HCEC 1CT (cell line): Measurements from ENCODE around the gene MYH10.
"Not testable (repeated sequence)": the region's sequence is repeated elsewhere in the genome, so short reads cannot be mapped to it uniquely, and the experiment has no call there.

Experiments used
- DNase-seq: peaks from one replicate; pipeline ENCODE4 v3.0.0-alpha.2; 2017

The MYH10 gene

DNA sequence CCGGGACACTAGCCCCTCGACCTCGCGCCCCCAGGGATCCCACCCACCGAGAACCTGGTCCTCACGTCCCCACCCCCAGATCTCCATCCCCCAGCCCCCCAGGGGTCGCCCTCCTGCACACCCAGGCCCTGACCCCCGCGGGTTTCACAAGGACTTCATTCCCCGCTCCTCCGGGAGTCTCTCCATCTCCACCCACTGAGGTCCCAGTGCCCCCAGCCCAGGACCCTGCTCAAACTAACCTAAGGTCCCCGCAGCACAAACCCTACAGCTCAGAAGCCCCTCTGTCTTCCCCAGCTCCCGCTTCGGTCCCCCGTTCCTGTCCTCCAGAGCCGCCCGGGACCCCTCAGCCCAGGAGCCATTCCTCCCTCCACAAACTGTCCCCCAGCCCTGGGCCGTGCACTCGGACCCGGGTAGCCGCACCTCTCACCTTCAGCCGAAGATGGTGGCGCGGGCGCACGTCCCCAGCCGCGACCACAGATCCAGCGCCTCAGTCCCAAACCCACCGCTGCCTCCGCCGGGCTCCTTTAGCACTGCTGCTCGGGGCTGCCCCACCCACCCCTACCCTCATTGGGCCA is at the start of gene MYH10:
Gene MYH10 (minus strand): TSS at position 499 of the 575 bp plus-strand sequence. CDS start 7,479 bp downstream, outside the sequence.
- no peak for DNase-seq

DNA sequence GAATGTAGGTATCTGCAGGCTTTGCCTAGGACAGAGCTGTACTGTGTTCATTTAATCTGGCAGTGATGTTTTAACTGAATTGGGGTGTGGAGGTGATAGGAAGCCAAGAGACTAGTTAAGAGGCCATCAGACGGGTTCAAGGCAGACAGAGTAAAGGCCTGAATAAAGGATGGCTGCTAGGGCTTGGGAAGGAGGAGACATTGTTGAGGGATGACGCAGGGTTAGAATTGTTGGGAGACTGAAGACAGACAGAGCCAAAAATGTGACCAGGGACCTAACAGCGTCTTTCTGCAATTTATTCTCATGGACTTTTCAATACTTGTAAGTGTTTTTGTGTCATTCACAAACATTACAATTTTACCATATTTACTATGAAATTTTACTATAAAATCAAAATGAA is 48.6 kb upstream of the MYH10 start:
- DNase-seq = no peak

DNA sequence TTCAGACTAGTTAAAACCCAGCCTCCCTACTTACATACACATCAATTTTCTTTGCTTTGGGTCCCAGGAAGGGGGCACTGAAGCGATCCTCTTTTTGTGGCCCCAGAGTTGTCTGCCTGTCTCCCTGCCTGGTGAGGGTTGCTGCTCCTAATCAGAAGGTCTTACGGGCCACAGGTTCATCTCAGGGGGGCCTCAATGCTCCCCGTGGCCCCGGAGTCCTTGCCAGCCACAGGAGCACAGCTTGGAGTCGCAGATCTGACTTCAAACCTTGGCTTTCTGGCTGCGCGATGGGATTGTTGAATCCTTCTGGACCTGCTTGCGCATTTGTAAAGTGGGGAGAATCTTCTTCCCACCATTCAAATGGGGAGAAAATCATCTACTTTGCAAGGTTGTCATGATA is 44.8 kb upstream of the MYH10 start:
- no peak for DNase-seq

DNA sequence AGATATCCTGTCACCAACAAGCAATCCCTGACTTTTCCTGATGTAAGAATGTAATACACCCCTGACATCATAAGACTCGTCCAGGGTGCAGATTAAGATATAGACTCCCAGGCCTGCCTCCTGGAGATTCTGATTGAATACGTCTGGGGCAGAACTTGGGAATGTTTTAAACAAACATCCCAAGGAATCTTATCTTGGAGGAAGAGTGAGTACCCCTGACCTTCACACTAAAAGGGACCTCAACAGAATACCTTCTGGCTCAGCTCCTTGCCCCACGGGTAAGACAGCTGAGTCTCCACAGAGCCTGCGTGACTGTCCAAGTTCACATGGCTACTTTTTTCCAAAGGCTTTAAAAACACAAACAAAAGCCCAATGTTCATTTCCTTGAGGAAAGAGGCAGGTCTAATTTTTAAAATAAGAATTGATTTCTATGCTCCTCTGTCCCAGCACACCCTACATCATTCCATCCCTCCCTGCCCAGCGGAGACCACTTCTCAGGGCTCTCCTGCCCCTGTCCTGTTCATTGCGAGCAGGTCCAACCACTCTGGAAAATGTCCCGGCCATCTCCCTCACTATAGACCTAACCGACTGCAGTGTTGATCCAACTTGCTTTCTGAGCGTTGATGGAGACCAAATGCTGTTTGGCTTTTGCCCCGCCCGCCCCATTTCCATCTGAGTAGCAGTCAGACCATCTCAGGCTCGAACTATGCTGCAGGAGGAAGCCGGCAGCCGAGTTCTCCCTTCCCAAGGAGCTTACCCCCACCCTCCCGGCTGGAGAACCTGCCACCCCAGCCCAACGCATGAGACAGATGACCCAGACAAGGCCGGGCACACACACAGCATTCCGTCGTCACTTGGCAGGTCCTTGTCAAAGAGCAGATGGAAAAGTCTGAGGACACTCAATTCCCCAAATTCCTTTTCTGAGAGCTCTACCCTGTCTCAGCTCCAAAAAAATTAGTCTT is 44.1 kb upstream of the MYH10 start:
- DNase-seq = no peak

DNA sequence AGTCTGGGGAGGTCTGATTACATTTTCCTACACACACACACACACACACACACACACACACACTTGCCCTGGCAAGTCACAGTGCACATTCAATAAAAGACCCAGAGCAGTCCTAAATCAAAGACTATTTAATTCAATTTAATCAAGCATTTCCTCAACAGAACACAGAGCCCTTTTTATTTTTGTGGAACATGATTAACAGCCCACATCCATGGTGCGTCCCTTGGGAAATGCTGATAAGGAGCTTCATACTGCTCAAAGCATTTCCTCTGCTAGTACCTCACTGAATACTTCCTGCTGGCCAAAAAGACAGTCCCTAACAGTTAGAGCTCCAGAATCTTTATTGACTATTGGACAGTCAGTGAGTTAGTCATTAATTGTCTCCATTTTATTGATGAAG is 43.1 kb upstream of the MYH10 start:
- no peak for DNase-seq

DNA sequence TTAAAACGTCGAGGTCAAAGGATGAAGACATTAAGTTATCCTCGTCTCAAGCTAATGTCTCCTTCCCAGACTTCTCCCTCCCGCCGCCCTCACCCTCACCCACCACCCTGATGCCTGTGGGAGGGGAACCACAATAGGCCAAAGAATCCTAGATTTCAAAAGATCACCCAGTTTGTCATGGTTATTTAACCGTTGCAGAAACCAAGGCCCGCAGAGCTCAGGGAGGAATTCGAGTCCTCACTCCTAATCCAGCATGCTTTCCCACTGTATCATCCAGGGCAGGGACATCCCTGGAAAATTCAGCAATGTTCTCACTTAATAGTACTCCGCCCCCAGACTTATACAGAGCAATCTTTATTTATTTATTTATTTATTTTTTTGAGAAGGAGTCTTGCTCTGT is 41.8 kb upstream of the MYH10 start:
- no peak for DNase-seq

DNA sequence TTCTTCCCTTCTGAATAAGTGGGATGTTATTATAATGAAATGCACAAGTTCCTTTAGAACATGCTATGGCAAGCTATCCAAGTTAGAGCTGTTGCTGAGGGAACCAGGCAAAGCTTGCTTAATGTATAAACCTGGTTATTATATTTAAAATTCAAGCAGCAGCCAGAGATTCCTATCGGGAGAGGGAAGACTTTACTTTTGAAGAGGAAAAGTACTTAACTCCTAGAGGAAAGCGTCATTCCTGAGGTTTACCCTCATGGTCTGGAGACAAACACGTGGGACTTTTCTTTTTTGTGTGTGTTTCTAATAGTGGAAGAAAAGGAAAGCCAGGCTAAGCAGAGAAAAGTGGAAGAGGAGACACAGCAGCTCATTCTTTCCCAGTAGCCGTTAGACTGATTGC is 39.9 kb upstream of the MYH10 start:
- no peak for DNase-seq

DNA sequence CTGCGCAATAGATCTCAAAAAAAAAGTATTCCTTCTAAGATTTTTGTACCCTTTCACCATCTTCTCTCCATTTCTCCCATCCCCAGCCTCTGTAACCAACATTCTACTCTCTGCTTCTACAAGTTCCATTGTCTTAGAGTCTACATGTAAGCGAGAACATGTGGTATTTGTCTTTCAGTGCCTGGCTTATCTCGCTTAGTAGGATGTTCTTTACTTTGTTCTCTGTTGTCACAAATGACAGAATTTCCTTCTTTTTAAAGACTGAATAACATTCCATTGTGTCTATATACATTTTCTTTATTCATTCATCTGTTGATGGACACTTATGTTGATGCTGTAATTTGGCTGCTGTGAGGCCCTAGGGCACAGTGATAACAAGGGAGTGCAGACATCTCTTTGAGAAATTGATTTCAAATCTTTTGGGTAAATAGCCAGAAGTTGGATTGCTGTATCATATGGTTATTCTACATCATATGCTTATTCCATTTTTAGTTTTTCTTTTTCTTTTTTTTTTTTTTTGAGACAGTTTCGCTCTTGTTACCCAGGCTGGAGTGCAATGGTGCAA is 37.7 kb upstream of the MYH10 start:
- no peak for DNase-seq

DNA sequence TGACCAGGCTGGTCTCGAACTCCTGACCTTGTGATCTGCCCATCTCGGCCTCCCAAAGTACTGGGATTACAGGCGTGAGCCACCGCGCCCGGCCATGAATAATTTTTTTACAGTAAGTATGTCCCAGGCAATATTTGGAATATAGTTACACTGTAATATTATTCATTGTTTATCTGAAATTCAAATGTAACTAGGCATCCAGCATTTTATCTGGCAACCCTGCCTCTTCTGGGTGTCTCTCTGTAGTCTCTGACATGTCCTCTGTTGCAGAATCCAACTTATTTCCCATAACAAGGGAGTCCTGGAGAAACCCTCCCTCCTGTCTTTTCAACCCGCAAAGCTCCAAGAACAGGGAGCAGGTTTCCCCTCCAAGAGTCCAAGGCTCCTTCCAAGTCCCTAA is 36.9 kb upstream of the MYH10 start:
- DNase-seq = no peak

DNA sequence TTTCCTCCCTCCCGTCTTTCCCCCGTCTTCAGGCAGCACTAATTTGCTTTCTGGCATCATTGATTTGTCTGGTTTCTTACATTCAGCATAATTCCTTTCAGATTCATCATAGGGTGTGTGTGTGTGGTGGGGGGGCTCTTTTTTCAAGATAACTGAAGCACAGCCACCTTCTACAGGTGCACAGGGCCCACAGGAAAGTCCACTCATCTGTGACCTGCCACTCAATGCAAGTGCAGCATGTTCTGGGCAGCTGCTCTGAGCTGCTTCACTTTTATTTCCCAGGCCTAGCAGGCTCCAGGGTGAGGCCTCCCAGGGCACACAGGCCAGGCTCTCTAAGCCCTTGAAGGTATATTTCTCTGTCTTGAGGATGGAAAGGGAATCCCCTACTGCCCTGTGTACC is 35.2 kb upstream of the MYH10 start:
- no peak for DNase-seq

DNA sequence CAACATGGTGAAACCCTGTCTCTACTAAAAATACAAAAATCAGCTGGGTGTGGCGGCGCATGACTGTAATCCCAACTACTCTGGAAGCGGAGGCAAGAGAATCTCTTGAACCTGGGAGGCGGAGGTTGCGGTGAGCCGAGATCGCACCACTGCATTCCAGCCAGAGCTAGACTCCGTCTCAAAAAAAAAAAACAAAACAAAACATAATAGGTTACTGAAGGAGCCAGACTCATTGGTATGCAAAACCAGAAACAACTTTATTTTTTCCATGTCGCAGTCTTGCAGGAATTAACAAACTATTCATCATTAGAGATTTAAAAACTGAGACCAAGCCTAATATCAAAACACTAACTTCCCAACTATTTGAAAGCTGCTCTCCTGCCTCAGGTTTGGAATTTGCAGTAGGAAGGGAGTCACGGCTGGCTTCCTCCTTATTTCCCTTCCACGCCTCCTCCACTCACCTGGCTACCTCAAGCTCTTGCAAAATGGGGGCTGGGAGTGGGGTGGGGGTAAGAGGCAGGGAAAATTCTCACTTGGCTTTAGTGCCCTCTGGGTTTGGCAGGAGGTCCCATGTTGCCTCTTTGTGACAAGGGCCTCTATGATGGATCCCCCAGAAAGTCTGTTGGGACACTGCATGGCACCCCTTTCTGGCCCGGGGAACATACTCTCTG is 34.1 kb upstream of the MYH10 start:
- no peak for DNase-seq

DNA sequence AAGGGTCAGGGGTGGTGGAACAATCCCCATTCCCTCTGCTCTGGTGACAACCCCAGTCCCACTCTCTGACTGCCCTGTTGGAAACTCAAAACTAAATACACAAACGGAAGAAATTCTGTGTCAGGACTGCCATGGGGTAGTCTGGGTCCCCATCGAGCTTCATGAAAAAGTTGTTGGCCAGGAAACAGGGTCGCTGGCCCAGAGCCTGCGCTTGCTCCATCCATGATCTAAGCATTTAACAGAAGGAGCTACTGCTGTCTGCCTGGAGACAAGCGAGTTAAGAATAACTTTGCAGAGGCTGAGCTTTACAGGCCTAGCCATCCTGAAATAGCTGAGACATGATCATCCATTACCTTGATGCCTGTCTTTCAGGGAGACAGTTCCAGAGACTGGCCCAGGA is 32.4 kb upstream of the MYH10 start:
- DNase-seq = no peak

DNA sequence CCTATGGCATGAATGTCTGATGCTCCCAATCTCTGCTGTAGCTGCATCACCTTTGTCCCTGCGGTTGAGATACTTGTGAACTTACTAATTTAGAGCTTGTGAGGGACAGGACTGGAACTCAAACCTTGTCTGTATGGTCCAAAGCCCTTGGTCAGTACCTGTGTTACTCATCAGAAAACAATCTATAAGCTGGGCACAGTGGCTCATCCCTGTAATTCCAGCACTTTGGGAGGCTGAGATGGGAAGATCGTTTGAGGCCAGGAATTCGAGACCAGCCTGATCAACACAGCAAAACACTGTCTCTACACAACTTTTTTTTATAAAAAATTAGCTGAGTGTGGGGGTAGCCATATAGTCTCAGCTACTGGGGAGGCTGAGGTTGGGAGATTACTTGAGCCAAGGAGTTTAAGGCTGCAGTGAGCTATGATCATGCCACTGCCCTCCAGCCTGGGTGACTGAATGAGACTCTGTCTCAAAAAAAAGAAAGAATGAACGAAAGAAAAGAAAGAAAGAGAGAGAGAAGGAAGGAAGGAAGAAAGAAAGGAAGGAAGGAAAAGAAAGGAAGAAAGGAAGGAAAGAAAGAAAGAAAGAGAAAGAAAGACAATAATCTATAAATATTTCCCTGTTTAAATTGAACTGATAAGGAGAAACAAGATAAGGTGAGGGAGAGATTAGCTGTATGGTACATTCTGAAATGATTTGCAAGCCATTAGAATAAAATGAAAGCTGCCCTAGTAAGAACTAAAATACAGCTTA is 31.7 kb upstream of the MYH10 start:
- DNase-seq = no peak

DNA sequence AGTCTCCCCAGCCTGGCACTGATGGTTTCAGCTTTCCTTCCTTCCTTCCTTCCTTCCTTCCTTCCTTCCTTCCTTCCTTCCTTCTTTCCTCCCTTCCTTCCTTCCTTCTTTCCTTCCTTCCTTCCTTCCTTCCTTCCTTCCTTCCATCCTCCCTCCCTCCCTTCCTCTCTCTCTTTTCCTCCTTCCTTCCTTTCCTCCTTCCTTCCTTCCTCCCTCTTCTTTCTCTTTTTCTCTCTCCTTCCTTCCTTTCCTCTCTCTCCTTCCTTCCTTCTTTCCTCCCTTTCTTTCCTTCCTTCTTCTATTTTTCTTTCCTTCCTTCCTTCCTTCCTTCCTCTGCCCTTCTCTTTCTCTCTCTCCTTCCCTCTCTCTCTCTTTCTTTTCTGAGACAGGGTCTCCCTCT is 30.2 kb upstream of the MYH10 start:
- DNase-seq = not testable (repeated sequence)

DNA sequence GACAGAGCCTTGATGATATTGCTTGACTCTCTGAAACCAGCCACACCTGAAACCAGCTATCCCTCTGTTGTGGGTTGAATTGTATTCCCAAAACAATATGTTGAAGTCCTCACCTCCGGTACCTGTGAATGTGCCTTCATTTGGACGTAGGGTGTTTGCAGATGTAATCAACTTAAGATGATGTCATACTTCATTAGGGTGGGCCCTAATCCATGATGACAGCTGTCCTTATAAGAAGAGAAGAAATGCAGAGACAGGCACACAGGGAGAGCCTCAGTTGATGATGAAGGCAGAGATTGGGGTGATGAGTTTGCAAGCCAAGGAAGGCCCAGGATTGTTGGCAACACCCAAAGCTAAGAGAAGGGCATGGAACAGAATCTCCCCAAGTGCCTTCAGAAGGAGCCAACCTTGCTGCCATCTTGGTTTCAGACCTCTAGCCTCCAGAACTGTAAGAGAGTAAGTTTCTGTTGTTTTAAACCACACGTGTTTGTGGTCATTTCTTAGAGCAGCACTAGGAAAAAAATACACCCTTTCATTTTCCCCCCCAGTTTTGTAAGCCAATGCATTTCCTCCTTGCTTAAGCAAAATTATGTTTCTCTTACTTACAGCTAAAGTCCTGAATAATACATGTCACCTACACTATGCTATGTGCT is 29.4 kb upstream of the MYH10 start:
- no peak for DNase-seq

DNA sequence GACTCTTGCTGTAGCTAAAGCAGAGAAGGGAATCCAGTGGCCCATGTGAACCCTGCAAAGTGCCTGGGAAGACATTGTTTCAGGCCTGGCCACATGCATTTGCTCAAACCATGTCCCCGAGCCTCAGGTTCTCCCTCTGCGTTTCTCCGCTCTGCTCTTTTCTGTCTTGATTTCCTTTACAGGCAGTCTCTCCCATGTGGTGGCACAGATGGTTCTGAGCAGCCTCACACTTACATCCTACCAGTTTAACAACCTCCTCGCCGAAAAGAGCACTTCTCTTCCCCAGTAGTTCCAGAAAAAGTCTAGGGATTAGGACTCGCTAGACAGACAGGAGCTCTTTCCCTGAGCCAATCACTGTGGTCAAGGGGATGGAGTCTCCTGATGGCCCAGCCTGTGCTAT is 28.3 kb upstream of the MYH10 start:
- DNase-seq = no peak

DNA sequence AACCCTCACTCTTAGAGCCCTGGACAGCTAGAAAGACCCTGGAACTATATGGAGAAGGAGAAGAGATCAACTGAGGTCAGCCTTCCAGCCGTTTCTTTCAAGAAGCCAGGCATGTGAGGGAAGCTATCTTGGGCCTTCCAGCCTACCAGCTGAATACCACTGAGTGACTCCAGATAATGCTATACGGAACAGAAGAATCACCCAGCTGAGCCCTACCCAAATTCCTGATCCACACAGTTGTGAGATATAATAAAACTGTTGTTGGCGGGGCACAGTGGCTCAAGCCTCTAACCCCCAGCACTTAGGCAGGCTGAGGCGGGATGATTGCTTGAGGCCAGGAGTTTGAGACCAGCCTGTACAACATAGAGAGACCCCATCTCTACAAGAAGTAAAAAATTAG is 26.2 kb upstream of the MYH10 start:
- no peak for DNase-seq

DNA sequence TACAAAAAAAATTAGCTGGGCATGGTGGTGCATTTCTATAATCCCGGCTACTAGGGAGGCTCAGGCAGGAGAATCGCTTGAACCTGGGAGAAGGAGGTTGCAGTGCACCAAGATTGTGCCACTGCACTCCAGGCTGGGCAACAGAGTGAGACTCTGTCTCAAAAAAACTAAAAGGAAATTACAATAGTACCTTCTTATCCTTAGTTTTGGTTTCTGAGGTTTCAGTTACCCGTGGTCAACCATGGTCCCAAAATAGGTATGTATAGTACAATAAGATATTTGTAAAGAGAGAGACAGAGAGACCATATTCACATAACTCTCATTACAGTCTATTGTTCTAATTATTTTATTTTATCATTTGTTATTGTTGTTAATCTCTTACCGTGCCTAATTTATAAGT is 24.3 kb upstream of the MYH10 start:
- DNase-seq = no peak

DNA sequence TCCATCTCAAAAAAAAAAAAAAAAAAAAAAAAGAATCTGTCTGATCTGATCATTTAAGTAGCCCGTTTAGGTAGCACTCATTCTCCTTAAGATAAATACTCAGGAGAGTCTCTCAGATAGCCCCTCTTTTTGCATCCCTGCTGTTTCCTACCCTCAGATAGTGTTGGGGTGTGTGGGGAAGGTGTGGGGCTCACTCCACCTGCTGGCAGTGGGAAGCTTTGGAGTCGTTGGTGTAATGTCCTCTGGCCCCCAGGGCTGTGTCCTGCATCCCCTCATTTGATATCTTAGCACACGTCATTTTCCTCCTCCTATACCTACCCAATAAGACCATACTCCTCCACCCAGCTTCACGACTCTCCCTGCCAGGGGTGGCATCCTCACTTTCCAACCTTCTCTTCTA is 20.5 kb upstream of the MYH10 start:
- no peak for DNase-seq

DNA sequence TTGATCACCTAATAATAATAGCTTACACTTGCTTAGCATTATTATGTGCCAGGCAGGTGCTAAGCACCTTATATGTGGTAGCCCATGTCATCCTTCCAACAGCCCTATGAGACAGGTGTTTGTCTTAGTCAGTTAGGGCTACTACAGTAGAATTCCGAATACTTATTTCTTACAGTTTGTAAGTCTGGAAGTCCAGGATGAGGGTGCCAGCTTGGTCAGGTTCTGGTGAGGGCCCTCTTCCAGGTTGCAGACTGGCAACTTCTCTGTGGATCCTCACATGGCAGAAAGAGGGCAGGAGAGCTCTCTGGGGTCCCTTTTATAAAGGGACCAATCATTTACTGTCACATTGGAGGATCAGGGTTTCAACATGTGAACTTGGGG is 19.6 kb upstream of the MYH10 start:
- no peak for DNase-seq

DNA sequence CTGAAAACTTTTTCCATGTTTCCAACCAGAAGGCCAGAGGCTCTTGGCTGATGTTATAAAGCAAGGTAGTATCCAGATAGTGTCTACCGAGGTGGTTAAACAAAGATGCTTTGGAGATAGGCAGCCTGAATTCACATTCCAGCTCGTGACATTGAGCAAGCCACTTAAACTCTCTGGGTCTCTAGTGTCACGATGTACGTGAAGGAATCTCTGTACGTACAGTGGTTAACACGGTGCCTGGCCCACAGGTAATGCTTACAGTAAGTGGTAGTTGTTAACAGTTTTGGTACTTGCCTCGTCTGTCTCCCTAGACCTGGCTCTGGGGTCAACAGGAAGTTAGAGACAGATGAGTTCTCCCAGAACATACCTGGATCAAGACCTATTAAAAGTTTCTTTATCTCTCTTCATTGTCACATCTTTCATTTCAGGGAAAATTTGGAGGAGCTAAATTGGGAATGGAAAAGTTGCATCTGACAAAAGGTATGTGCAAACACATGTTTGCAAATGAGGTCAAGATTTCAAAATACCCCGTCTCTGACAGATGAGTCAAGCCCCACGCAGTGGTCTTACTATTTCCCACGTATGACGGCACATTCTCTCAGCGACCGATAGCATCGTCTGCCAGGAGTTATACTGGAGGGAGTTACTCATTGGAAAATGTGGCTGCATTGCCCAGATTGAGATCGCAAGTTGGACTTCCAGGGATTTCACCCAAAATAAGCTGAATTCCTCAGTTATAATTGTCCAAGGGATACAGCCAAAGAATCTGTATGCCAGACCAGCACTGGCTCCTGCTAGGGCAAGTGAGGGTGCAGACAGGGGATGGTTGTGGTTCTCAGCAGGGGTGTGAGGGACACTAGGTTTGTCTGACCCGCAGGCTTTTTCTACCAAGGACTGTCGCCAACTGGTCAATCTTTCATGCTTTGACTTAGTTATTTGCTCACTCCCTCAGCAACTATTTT is 18.9 kb upstream of the MYH10 start:
- DNase-seq = peak; percentile 85
